Measurements from ENCODE around the gene SEMA3A. TPM values are rescaled to one million over a fixed set of nuclear protein-coding genes. Genes with fewer than 3 reads are reported as not detected.
A peak's percentile ranks its signal among the peaks of the same experiment; 100 is the strongest.

SEMA3A gene
- total and polyA plus RNA-seq, 2 of the 13 experiments (the other 11 are each of a cell fraction or from before 2014, with no cell fraction given): 0.29 to 1.2 TPM

GRCh38 chr7:84085147-84085546 lies 109.4 kb downstream of the SEMA3A start:
- Histone ChIP-seq H3K36me3 (replicated peaks in 1 of 2; ENCODE audit: control insufficient read depth in 1 of 2, insufficient read depth in 2 of 2, low read length in 2 of 2) (no peaks in the 10 kb centered on the region), H3K27me3 (ENCODE audit: control insufficient read depth in 1 of 2, insufficient read depth in 2 of 2, low read length in 2 of 2) (no peaks in the 10 kb centered on the region), H3K79me2 (ENCODE audit: insufficient read depth, low read length) (no peaks in the 10 kb centered on the region), H2AFZ (ENCODE audit: low read length) (no peak overlapping the region), H3K4me1 (ENCODE audit: insufficient read depth, low read length) (peaks cover 6% of the 10 kb centered on the region; the same call in 1 of the 2 replicates), H3K4me3 (replicated peaks in 1 of 3; ENCODE audit: insufficient read depth in 1 of 3, low read depth in 2 of 3, low read length in 3 of 3) (no peak overlapping the region), H3K4me2 (ENCODE audit: low read depth, low read length) (no peak overlapping the region), H3K9me3 (ENCODE audit: low read length) (no peaks in the 10 kb centered on the region), H4K20me1 (ENCODE audit: insufficient read depth, low read length) (no peaks in the 10 kb centered on the region), H3K27ac (ENCODE audit: extremely low read length, insufficient read depth, low read length) (no peak overlapping the region), H3K9ac (ENCODE audit: insufficient read depth, low read depth, low read length) (no peak overlapping the region)
- BruUV-seq (replicated peaks): no TSS peak
- CTCF ChIA-PET (ENCODE audit: low intra/inter-chr PET ratio, low total read pairs): no interaction called here
- intact Hi-C loops (cut with micrococcal nuclease; ENCODE audit: unreplicated experiment) (no loop called here), in situ Hi-C loops (cut with HindIII; ENCODE audit: extremely low pct_ligation_motif_present, low pct_unique_long_range_greater_than_20kb) (no loop called here)
- TF ChIP-seq ZNF775 (CRISPR knock-in tag; IDR thresholded peaks at IDR 0.05; ENCODE audit: borderline replicate concordance): no peak
- peak; percentile 45; the same call in 1 of the 2 replicates for TF ChIP-seq SIX1 (CRISPR knock-in tag; IDR thresholded peaks at IDR 0.05; ENCODE audit: borderline replicate concordance)
- TF ChIP-seq NFIC (IDR thresholded peaks at IDR 0.05; ENCODE audit: low read length): no peak
- TF ChIP-seq ARNT2 (CRISPR knock-in tag; IDR thresholded peaks at IDR 0.05; ENCODE audit: low read depth): no peak
- TF ChIP-seq ZNF788 (CRISPR knock-in tag; IDR thresholded peaks at IDR 0.05; ENCODE audit: borderline replicate concordance): no peak
- peak; percentile 55; the same call in 1 of the 2 replicates for TF ChIP-seq SIX4 (CRISPR knock-in tag; IDR thresholded peaks at IDR 0.05)
- no peak for TF ChIP-seq NAIF1 (CRISPR knock-in tag; IDR thresholded peaks at IDR 0.05; ENCODE audit: borderline replicate concordance)
- ATAC-seq (no peak), FAIRE-seq (no peak), DNase-seq (ENCODE audit: low spot score) (peak; percentile 53)
- POLR2A ChIA-PET: no interaction called here
- WGBS (ENCODE audit: low lambda C conversion rate): 5% methylated on average over 1 of the region's 1 CpG

- Histone ChIP-seq H4K20me1 (ENCODE audit: insufficient read depth, low read length) (no peaks in the 10 kb centered on the region), H3K9me3 (ENCODE audit: low read length) (no peaks in the 10 kb centered on the region), H2AFZ (ENCODE audit: low read length) (no peak overlapping the region), H3K79me2 (ENCODE audit: insufficient read depth, low read length) (no peaks in the 10 kb centered on the region), H3K27ac (ENCODE audit: extremely low read length, insufficient read depth, low read length) (no peak overlapping the region), H3K36me3 (replicated peaks in 1 of 2; ENCODE audit: control insufficient read depth in 1 of 2, insufficient read depth in 2 of 2, low read length in 2 of 2) (no peaks in the 10 kb centered on the region), H3K27me3 (ENCODE audit: control insufficient read depth in 1 of 2, insufficient read depth in 2 of 2, low read length in 2 of 2) (no peaks in the 10 kb centered on the region), H3K4me3 (replicated peaks in 1 of 3; ENCODE audit: insufficient read depth in 1 of 3, low read depth in 2 of 3, low read length in 3 of 3) (no peak overlapping the region), H3K4me1 (ENCODE audit: insufficient read depth, low read length) (peaks cover 2% of the 10 kb centered on the region; the same call in 1 of the 2 replicates), H3K9ac (ENCODE audit: insufficient read depth, low read depth, low read length) (no peak overlapping the region), H3K4me2 (ENCODE audit: low read depth, low read length) (no peak overlapping the region)
- DNase-seq (ENCODE audit: low spot score) (no peak), ATAC-seq (no peak), FAIRE-seq (no peak)
- in situ Hi-C loops (cut with HindIII; ENCODE audit: extremely low pct_ligation_motif_present, low pct_unique_long_range_greater_than_20kb) (no loop called here), intact Hi-C loops (cut with micrococcal nuclease; ENCODE audit: unreplicated experiment) (no loop called here)
- BruUV-seq (replicated peaks): no TSS peak
- WGBS (ENCODE audit: low lambda C conversion rate): 44% methylated on average over 2 of the region's 2 CpGs
- POLR2A ChIA-PET: no interaction called here
- CTCF ChIA-PET (ENCODE audit: low intra/inter-chr PET ratio, low total read pairs): no interaction called here
- TF ChIP-seq ZNF781 (CRISPR knock-in tag; IDR thresholded peaks at IDR 0.05; ENCODE audit: borderline replicate concordance, not compliant biosample characterization) (no peak), ZNF101 (CRISPR knock-in tag; IDR thresholded peaks at IDR 0.05; ENCODE audit: borderline replicate concordance, low read depth) (no peak), ISX (CRISPR knock-in tag; conservative IDR thresholded peaks at IDR 0.05) (no peak), SMARCC2 (IDR thresholded peaks at IDR 0.05) (no peak), CREM (IDR thresholded peaks at IDR 0.05) (no peak), CREM (CRISPR knock-in tag; IDR thresholded peaks at IDR 0.05) (no peak), CENPT (CRISPR knock-in tag; IDR thresholded peaks at IDR 0.05; ENCODE audit: low read depth) (no peak), ZNF30 (CRISPR knock-in tag; IDR thresholded peaks at IDR 0.05) (no peak), ZNF704 (CRISPR knock-in tag; IDR thresholded peaks at IDR 0.05; ENCODE audit: borderline replicate concordance) (no peak), ZNF275 (CRISPR knock-in tag; IDR thresholded peaks at IDR 0.05; ENCODE audit: borderline replicate concordance) (no peak), HNF4A (CRISPR knock-in tag; IDR thresholded peaks at IDR 0.05) (no peak), ZNF557 (CRISPR knock-in tag; IDR thresholded peaks at IDR 0.05) (no peak)
Measured at GRCh38 chr7:84083846-84084245, 110.7 kb downstream of the SEMA3A start.
